GM23338 (cell line): Measurements from ENCODE around the gene PTBP2. TPM values are rescaled to one million over a fixed set of nuclear protein-coding genes. Genes with fewer than 3 reads are reported as not detected.
A peak's percentile ranks its signal among the peaks of the same experiment; 100 is the strongest.

Source experiments
- ATAC-seq: fragments of 200-7000 bp; cut with Tn5 transposase; 3 replicates; pipeline ENCODE4 v1.9.1; 2020
- DNase-seq: peaks from one replicate; pipeline ENCODE4 v3.0.0-alpha.2; 2015; ENCODE audit warnings: low spot score
- H2AFZ ChIP-seq: fragments of 200-600 bp; sonication (generic); 2 replicates; pipeline ENCODE4 v1.8.0; 2016; ENCODE audit warnings: antibody characterized with exemption, mild to moderate bottlenecking, moderate library complexity
- H3F3A ChIP-seq: fragments of 200-600 bp; sonication (generic); replicated peaks from 2 replicates; pipeline ENCODE4 v1.8.0; 2017; ENCODE audit warnings: antibody characterized with exemption, mixed run types, low read depth
- H3K27ac ChIP-seq: fragments of 200-600 bp; sonication (generic); 2 replicates; pipeline ENCODE4 v1.6.1; 2016; ENCODE audit warnings: low read depth
- H3K27me3 ChIP-seq: fragments of 200-600 bp; sonication (generic); 2 replicates; pipeline ENCODE4 v1.8.0; 2016; ENCODE audit warnings: mild to moderate bottlenecking, mixed run types, moderate library complexity; ENCODE audit not compliant: insufficient read depth
- H3K36me3 ChIP-seq: fragments of 200-600 bp; sonication (generic); 2 replicates; pipeline ENCODE4 v1.8.0; 2016; ENCODE audit warnings: mild to moderate bottlenecking; ENCODE audit not compliant: insufficient read depth
- H3K4me1 ChIP-seq: fragments of 200-600 bp; sonication (generic); 2 replicates; pipeline ENCODE4 v1.8.0; 2016; ENCODE audit warnings: mild to moderate bottlenecking, moderate library complexity; ENCODE audit not compliant: insufficient read depth
- H3K4me2 ChIP-seq: fragments of 200-600 bp; sonication (generic); 2 replicates; pipeline ENCODE4 v1.7.1; 2017; ENCODE audit warnings: mixed run types
- H3K4me3 ChIP-seq: fragments of 200-600 bp; sonication (generic); 2 replicates; pipeline ENCODE4 v1.6.1; 2016; ENCODE audit warnings: mixed run types
- H3K79me2 ChIP-seq: fragments of 200-600 bp; sonication (generic); replicated peaks from 2 replicates; pipeline ENCODE4 v1.8.0; 2017; ENCODE audit warnings: mild to moderate bottlenecking; ENCODE audit not compliant: insufficient read depth
- H3K9me2 ChIP-seq: fragments of 200-600 bp; sonication (generic); 2 replicates; pipeline ENCODE4 v1.8.0; 2017; ENCODE audit not compliant: insufficient read depth
- H4K20me1 ChIP-seq: fragments of 200-600 bp; sonication (generic); replicated peaks from 2 replicates; pipeline ENCODE4 v1.8.0; 2017; ENCODE audit warnings: mild to moderate bottlenecking; ENCODE audit not compliant: insufficient read depth
- H3K27ac Mint-ChIP-seq: 2 replicates; pipeline ENCODE4 v1.8.0; 2020; ENCODE audit warnings: inconsistent platforms, mild to moderate bottlenecking, moderate library complexity, mixed read lengths
- H3K27me3 Mint-ChIP-seq: 3 replicates; pipeline ENCODE4 v1.8.0; 2022; ENCODE audit warnings: low read depth, mild to moderate bottlenecking, moderate library complexity, mixed read lengths, inconsistent platforms; ENCODE audit not compliant: insufficient read depth, poor library complexity
- H3K36me3 Mint-ChIP-seq: 3 replicates; pipeline ENCODE4 v1.8.0; 2021; ENCODE audit warnings: low read depth, mild to moderate bottlenecking, inconsistent platforms, moderate library complexity, mixed read lengths
- H3K4me1 Mint-ChIP-seq: 3 replicates; pipeline ENCODE4 v1.8.0; 2020; ENCODE audit warnings: mild to moderate bottlenecking, inconsistent platforms, mixed read lengths
- H3K4me3 Mint-ChIP-seq: 3 replicates; pipeline ENCODE4 v1.8.0; 2021; ENCODE audit warnings: moderate library complexity, mild to moderate bottlenecking, inconsistent platforms, mixed read lengths
- H3K9me3 Mint-ChIP-seq: 3 replicates; pipeline ENCODE4 v1.8.0; 2020; ENCODE audit warnings: moderate library complexity, mild to moderate bottlenecking, inconsistent platforms, mixed read lengths
- CREB1 ChIP-seq: fragments of 250-450 bp; sonication (Bioruptor Pico); IDR thresholded peaks from 2 replicates; pipeline ENCODE4 v1.5.0; 2020; ENCODE audit warnings: low read depth, mild to moderate bottlenecking, moderate library complexity
- EZH2phosphoT487 ChIP-seq: fragments of 200-600 bp; sonication (generic); IDR thresholded peaks from one replicate; pipeline ENCODE4 v1.8.1; 2018; ENCODE audit warnings: antibody characterized with exemption; ENCODE audit not compliant: unreplicated experiment
- JUNB ChIP-seq: IDR thresholded peaks from one replicate; pipeline ENCODE4 v1.6.1; 2016; ENCODE audit warnings: antibody characterized with exemption; ENCODE audit not compliant: unreplicated experiment
- NANOG ChIP-seq: IDR thresholded peaks from 2 replicates; pipeline ENCODE4 v1.6.1; 2016; ENCODE audit warnings: antibody characterized with exemption, borderline replicate concordance
- POLR2AphosphoS5 ChIP-seq: IDR thresholded peaks from 2 replicates; pipeline ENCODE4 v1.6.1; 2016; ENCODE audit warnings: antibody characterized with exemption, low read depth
- STAT1 ChIP-seq: IDR thresholded peaks from one replicate; pipeline ENCODE4 v1.6.1; 2016; ENCODE audit warnings: antibody characterized with exemption; ENCODE audit not compliant: unreplicated experiment
- long read RNA-seq: library from polyadenylated mRNA; unstranded; transcript quantifications from one replicate; pipeline ENCODE4 v2.0.0, GENCODE V29; 2020; ENCODE audit not compliant: unreplicated experiment
- polyA plus RNA-seq: library from polyadenylated mRNA; unstranded; fragments of >200 nt; fragmentation: Nextera tagmentation; extraction: Ambion mirVana; gene quantifications from 2 replicates; pipeline ENCODE4 v1.2.1, GENCODE V29; 2016
- total RNA-seq: library from RNA; depleted of rRNA; stranded (reverse); fragments of >200 nt; shearing (Covaris generic); gene quantifications from 2 replicates; pipeline ENCODE4 v1.2.3, GENCODE V29; 2014; rRNA removed
- TF ChIP-seq, protein P1 (sequence below), 2 experiments: fragments of 200-600 bp in 1 of 2; sonication (generic) in 1 of 2; conservative IDR thresholded peaks; 2 replicates each; pipeline versions ENCODE4 v1.5.1 to v1.6.1; 2016 to 2017; ENCODE audit warnings: antibody characterized with exemption in 2 of 2, low read depth in 2 of 2, mild to moderate bottlenecking in 2 of 2, moderate library complexity in 1 of 2
- TF ChIP-seq, protein P2 (sequence below): IDR thresholded peaks from 2 replicates; pipeline ENCODE4 v1.6.1; 2016; ENCODE audit warnings: antibody characterized with exemption

Gene PTBP2, protein sequence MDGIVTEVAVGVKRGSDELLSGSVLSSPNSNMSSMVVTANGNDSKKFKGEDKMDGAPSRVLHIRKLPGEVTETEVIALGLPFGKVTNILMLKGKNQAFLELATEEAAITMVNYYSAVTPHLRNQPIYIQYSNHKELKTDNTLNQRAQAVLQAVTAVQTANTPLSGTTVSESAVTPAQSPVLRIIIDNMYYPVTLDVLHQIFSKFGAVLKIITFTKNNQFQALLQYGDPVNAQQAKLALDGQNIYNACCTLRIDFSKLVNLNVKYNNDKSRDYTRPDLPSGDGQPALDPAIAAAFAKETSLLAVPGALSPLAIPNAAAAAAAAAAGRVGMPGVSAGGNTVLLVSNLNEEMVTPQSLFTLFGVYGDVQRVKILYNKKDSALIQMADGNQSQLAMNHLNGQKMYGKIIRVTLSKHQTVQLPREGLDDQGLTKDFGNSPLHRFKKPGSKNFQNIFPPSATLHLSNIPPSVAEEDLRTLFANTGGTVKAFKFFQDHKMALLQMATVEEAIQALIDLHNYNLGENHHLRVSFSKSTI
- 97.1 and 108 TPM in 2 replicates for total RNA-seq
- 43.3 and 50.2 TPM in 2 replicates for polyA plus RNA-seq
- long read RNA-seq, partial matches to known transcripts = 3 of 16 reads
- long read RNA-seq, other reads (novel, unspliced or antisense) = 9 of 16 reads

DNA sequence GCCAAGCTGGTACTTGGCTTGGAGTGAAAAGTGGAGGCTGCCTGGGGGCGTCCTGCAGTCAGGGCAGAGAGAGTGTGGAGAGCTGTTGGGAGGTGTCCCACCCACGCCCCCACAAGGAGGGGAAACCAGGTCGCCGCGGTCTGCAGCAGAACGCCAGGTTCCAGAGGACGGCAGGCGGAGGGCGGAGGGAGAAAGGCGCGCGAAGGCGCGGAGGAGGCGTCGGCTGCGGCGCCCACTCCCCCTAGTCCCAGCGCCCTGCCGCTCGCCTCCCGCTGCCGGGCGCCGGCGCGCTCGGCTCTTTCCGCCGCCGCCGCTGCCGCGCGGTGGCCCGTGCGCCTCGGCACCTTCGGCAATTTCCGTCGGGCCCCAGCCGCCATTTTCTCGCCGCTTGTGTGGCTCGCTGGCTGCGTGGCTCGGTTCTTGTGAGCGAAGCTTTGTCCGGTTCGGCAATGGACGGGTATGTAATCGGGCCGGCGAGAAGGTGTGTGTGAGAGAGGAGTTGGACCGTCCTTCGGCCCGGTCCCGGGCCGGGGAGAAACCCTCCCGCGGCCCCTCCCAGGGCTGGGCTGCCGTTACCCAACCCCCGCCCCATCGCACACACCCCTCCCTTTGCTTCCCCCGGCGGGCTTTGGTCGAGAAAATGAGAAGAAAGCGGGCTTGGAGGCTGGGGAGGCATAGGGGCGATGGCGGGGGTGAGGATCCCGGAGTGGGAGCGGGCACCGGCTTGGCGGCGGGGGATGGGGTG lies at the start of gene PTBP2:
Gene PTBP2, plus strand, starts transcription at position 369 of the 745 bp plus-strand sequence. Its CDS starts 81 bp downstream, at position 450.
- peaks cover 21% of the 10 kb centered on the region for H3K4me1 Mint-ChIP-seq
- peak within 1 kb of the TSS; percentile 95 for H3K27ac ChIP-seq
- H3K9me2 ChIP-seq = no peaks in the 10 kb centered on the region
- H3K4me3 Mint-ChIP-seq = peak within 1 kb of the TSS; percentile 97
- peak within 1 kb of the TSS; percentile 99 for H3K27ac Mint-ChIP-seq
- H3K4me3 ChIP-seq = peak within 1 kb of the TSS; percentile 89
- peaks cover 2% of the 10 kb centered on the region for H3K27me3 Mint-ChIP-seq
- peaks cover 20% of the 10 kb centered on the region for H3K4me1 ChIP-seq
- no peaks in the 10 kb centered on the region for H4K20me1 ChIP-seq
- H3F3A ChIP-seq = no peaks in the 10 kb centered on the region
- DNase-seq (peak; percentile 89), ATAC-seq (peak; percentile 94)
- peaks cover 44% of the 10 kb centered on the region for H3K36me3 Mint-ChIP-seq
- H2AFZ ChIP-seq = peak within 1 kb of the TSS; percentile 82
- H3K36me3 ChIP-seq = peaks cover 7% of the 10 kb centered on the region; the same call in 1 of the 2 replicates
- H3K27me3 ChIP-seq = no peaks in the 10 kb centered on the region
- H3K9me3 Mint-ChIP-seq = 0 out of 3 replicates have a peak, but pooled peaks cover 2% of the 10 kb centered on the region
- no peak for TF ChIP-seq JUNB
- peak; percentile 80 for TF ChIP-seq POLR2AphosphoS5
- peaks cover 50% of the 10 kb centered on the region for H3K79me2 ChIP-seq
- peak within 1 kb of the TSS; percentile 87 for H3K4me2 ChIP-seq

DNA sequence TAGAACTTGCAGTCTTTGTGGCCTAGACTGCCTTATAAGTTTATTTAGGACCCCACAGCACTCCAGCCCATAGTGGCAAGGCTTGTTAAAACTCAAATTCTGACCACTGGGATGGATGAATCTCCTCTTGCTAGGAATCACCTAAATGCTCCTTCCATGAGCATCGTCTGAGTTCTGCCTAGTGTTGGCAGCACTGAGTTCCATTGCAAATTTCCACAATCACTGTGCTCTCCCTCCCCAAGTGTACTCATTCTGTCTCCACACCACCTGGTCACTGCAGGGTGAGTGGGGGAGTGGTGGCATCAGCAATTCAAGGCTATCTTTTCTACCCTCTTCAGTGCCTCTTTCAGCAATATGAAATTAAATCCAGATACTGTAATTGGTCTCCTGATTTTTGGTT lies 46.7 kb upstream of the PTBP2 start:
- no peaks in the 10 kb centered on the region; the same call in 1 of the 2 replicates for H3K9me2 ChIP-seq
- 0 out of 2 replicates have a peak, but pooled peaks cover 6% of the 10 kb centered on the region for H3K36me3 ChIP-seq
- H3K4me3 ChIP-seq = no peak overlapping the region
- no peaks in the 10 kb centered on the region for H3K4me1 ChIP-seq
- DNase-seq (peak; percentile 38), ATAC-seq (peak; percentile 77)
- no peaks in the 10 kb centered on the region for H3F3A ChIP-seq
- peak overlapping the region; percentile 89 for H2AFZ ChIP-seq
- TF ChIP-seq, protein P1, sequence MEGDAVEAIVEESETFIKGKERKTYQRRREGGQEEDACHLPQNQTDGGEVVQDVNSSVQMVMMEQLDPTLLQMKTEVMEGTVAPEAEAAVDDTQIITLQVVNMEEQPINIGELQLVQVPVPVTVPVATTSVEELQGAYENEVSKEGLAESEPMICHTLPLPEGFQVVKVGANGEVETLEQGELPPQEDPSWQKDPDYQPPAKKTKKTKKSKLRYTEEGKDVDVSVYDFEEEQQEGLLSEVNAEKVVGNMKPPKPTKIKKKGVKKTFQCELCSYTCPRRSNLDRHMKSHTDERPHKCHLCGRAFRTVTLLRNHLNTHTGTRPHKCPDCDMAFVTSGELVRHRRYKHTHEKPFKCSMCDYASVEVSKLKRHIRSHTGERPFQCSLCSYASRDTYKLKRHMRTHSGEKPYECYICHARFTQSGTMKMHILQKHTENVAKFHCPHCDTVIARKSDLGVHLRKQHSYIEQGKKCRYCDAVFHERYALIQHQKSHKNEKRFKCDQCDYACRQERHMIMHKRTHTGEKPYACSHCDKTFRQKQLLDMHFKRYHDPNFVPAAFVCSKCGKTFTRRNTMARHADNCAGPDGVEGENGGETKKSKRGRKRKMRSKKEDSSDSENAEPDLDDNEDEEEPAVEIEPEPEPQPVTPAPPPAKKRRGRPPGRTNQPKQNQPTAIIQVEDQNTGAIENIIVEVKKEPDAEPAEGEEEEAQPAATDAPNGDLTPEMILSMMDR (conservative IDR thresholded peaks at IDR 0.05; ENCODE audit: low read depth in 2 of 2) = peak; percentile 29 to 52; a peak in 3 of 4 replicates
- no peak for TF ChIP-seq CREB1
- H4K20me1 ChIP-seq = no peaks in the 10 kb centered on the region
- peaks cover 8% of the 10 kb centered on the region for H3K36me3 Mint-ChIP-seq
- H3K27me3 ChIP-seq = no peaks in the 10 kb centered on the region
- H3K27ac Mint-ChIP-seq = no peak overlapping the region
- H3K27me3 Mint-ChIP-seq = no peaks in the 10 kb centered on the region
- H3K4me1 Mint-ChIP-seq = no peaks in the 10 kb centered on the region; the same call in 2 of the 3 replicates
- no peak overlapping the region for H3K4me2 ChIP-seq
- no peak overlapping the region for H3K27ac ChIP-seq
- H3K79me2 ChIP-seq = no peaks in the 10 kb centered on the region
- peaks cover 11% of the 10 kb centered on the region for H3K9me3 Mint-ChIP-seq
- no peak overlapping the region for H3K4me3 Mint-ChIP-seq

DNA sequence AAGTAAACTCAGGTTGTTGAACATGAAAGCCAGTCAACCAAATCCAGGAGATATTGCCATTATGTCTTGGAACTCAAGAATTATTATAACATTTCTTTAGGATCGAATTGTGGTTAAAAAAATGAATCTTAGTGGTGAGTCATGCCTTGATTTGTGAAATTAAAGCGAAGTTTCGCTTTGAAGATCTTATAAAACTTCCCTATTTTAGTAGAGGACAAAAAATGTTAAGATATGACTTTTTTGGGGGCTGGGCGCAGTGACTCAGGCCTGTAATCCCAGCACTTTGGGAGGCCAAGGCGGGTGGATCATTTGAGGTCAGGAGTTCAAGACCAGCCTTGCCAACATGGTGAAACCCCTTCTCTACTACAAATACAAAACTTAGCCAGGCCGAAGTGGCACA lies 39.5 kb upstream of the PTBP2 start:
- ATAC-seq (no peak), DNase-seq (no peak)
- no peaks in the 10 kb centered on the region for H3K36me3 Mint-ChIP-seq
- Histone ChIP-seq H3K4me1 (no peaks in the 10 kb centered on the region), H3K79me2 (no peaks in the 10 kb centered on the region), H3K27me3 (no peaks in the 10 kb centered on the region), H3K4me2 (no peak overlapping the region), H3F3A (no peaks in the 10 kb centered on the region), H3K27ac (no peak overlapping the region), H3K36me3 (no peaks in the 10 kb centered on the region), H2AFZ (no peak overlapping the region), H3K9me2 (no peaks in the 10 kb centered on the region), H4K20me1 (no peaks in the 10 kb centered on the region), H3K4me3 (no peak overlapping the region)
- H3K27ac Mint-ChIP-seq = no peak overlapping the region
- H3K9me3 Mint-ChIP-seq = no peaks in the 10 kb centered on the region
- no peak overlapping the region for H3K4me3 Mint-ChIP-seq
- peaks cover 3% of the 10 kb centered on the region; the same call in 1 of the 3 replicates for H3K4me1 Mint-ChIP-seq
- H3K27me3 Mint-ChIP-seq = peaks cover 2% of the 10 kb centered on the region
- TF ChIP-seq NANOG (no peak), JUNB (no peak), EZH2phosphoT487 (no peak), STAT1 (no peak)
- TF ChIP-seq, protein P1 (conservative IDR thresholded peaks at IDR 0.05; ENCODE audit: low read depth in 2 of 2) = no peak
- TF ChIP-seq, protein P2, sequence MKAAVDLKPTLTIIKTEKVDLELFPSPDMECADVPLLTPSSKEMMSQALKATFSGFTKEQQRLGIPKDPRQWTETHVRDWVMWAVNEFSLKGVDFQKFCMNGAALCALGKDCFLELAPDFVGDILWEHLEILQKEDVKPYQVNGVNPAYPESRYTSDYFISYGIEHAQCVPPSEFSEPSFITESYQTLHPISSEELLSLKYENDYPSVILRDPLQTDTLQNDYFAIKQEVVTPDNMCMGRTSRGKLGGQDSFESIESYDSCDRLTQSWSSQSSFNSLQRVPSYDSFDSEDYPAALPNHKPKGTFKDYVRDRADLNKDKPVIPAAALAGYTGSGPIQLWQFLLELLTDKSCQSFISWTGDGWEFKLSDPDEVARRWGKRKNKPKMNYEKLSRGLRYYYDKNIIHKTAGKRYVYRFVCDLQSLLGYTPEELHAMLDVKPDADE = no peak
